Neuron (in vitro differentiated cells): ENCODE results near the gene COPS7A.
A peak's percentile ranks its signal among the peaks of the same experiment; 100 is the strongest.

Source experiments
- H2AFZ ChIP-seq: one replicate; pipeline ENCODE4 v1.6.1; 2013; ENCODE audit warnings: low read depth, mild to moderate bottlenecking, inconsistent platforms, low read length, moderate library complexity
- H3K27me3 ChIP-seq: one replicate; pipeline ENCODE4 v1.6.1; 2013; ENCODE audit warnings: low read length; ENCODE audit not compliant: insufficient read depth
- H3K36me3 ChIP-seq: one replicate; pipeline ENCODE4 v1.6.1; 2013; ENCODE audit warnings: low read length; ENCODE audit not compliant: insufficient read depth
- H3K4me1 ChIP-seq: one replicate; pipeline ENCODE4 v1.6.1; 2013; ENCODE audit warnings: low read length; ENCODE audit not compliant: insufficient read depth
- H3K4me3 ChIP-seq: 2 replicates; pipeline ENCODE4 v1.5.1; 2013; ENCODE audit warnings: mild to moderate bottlenecking, low read length, moderate library complexity
- H3K9me3 ChIP-seq: one replicate; pipeline ENCODE4 v1.6.1; 2013; ENCODE audit warnings: low read length

Gene COPS7A

DNA sequence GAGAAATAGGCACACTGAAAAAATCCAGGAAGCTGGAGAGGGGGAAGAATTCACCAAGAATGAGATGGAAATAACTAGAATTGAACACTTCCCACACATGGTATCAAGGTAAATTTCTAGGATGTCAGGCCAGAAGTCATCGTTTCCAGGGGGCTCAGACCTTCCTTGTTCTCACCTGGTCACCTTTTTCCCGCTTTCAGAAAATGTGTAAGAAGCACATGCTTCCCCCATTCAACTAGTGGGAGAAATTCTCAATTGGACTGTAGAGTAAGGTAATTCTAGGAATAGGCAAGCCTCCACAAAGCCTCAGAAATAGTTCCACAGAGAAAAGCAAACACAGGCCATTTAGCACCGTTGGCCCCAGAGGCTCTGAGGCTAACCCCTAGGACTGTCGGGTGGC lies 39.5 kb downstream of the COPS7A start:
- Histone ChIP-seq H3K4me3 (no peak overlapping the region), H3K27me3 (no peaks in the 10 kb centered on the region), H2AFZ (no peak overlapping the region), H3K4me1 (peaks cover 29% of the 10 kb centered on the region), H3K36me3 (no peaks in the 10 kb centered on the region), H3K9me3 (no peaks in the 10 kb centered on the region)

DNA sequence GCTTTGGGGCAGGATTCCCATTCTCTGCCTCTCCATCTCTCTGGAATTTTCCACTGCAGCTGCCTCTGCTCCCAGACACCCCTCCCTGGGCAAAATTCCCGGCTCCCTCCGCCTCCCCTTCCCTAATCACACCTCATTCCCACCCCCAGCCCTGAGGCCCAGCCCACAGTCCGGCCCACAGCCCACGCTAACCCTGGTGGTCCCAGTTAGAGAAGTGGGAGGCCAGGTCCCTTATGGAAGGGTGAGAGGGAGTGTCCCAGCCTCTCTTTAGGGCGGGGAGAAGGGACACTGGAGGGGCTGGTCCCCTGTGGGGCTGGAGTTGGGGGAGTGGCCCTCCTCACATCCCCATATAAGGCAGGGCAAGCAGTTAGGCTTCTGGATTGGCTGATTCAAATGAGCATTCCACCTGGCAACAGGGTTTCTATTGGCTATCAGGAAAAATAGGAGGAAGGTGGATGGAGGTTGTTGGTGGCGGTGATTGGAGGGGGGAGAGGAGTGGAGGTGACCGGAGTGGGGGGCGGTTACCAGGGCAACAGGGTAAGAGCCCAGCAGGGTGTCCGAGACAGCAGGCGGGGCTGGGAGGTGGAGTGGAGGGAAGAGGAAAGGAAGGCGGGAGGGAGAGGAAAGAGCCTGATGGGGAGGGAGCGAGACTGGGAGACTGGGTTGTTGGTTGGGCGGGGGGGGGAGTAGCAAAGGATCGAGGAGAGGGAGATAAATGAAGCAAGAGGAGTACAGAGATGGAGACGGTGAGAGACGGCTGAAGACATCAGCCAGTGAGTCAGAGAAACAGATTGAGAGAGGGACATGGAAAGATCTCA lies 40.4 kb downstream of the COPS7A start:
- H3K4me1 ChIP-seq: peaks cover 35% of the 10 kb centered on the region
- H3K4me3 ChIP-seq: peak overlapping the region; percentile 61
- H3K36me3 ChIP-seq: peaks cover 1% of the 10 kb centered on the region
- H2AFZ ChIP-seq: no peak overlapping the region
- no peaks in the 10 kb centered on the region for H3K9me3 ChIP-seq
- no peaks in the 10 kb centered on the region for H3K27me3 ChIP-seq

- Histone ChIP-seq H3K9me3 (no peaks in the 10 kb centered on the region), H3K4me3 (peak overlapping the region; percentile 61), H3K27me3 (no peaks in the 10 kb centered on the region), H2AFZ (no peak overlapping the region), H3K36me3 (peaks cover 10% of the 10 kb centered on the region), H3K4me1 (peaks cover 44% of the 10 kb centered on the region)
Measured at GRCh38 chr12:6765048-6765633, 41.3 kb downstream of the COPS7A start.

DNA sequence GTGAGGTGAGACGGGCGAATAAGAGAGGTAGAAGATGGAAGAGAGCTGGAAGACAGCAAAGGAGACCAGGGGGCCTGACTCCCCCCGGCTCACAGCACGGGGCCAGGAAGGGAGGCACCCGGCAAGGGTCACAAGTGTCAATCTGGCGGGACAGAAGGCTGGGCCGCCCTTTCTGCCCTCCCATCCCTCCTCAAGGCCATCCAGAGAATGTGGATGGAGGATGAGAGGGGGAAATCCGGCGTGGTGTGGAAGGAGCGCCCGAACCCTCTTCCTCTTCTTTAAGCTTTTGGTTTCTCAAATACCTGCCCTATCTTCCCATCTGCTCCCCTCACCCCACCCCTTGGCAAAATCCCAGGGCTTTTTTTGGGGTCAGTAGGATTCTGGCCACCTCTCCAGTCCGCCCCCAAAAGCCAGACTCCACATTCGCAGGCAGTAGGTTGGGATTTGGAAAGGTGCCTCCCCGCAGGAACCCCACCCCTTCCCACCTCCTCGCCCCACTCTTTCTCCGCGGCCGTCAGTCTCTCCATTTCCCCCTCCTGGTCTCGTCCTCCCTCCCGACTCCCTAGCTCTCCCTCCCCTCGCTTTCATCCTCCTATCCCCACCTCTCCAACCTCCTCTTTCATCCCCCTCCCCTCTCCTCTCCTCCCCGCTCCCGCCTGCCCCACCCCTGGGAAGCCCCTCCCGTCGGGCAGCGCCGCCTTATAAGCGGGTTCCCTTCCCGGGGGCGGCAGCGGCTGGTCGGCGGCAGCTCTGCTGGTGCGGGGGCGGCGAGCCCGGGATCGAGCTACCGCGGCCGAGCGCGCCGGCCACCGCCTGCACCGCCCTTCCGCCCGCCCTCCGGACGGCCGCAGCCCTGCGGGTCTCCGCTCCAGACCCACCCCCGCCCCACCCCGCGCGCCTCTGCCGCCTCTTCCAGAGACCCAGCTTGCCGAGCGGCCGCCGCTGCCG lies 42.1 kb downstream of the COPS7A start, which contains the start of gene PTMS:
PTMS (plus strand) TSS at position 730 of the 948 bp plus-strand sequence. CDS start 343 bp downstream, outside the sequence.
- H3K4me1 ChIP-seq: peaks cover 52% of the 10 kb centered on the region
- peaks cover 16% of the 10 kb centered on the region for H3K36me3 ChIP-seq
- no peaks in the 10 kb centered on the region for H3K27me3 ChIP-seq
- no peak within 1 kb of the TSS for H2AFZ ChIP-seq
- no peaks in the 10 kb centered on the region for H3K9me3 ChIP-seq
- peak within 1 kb of the TSS; percentile 61 for H3K4me3 ChIP-seq

DNA sequence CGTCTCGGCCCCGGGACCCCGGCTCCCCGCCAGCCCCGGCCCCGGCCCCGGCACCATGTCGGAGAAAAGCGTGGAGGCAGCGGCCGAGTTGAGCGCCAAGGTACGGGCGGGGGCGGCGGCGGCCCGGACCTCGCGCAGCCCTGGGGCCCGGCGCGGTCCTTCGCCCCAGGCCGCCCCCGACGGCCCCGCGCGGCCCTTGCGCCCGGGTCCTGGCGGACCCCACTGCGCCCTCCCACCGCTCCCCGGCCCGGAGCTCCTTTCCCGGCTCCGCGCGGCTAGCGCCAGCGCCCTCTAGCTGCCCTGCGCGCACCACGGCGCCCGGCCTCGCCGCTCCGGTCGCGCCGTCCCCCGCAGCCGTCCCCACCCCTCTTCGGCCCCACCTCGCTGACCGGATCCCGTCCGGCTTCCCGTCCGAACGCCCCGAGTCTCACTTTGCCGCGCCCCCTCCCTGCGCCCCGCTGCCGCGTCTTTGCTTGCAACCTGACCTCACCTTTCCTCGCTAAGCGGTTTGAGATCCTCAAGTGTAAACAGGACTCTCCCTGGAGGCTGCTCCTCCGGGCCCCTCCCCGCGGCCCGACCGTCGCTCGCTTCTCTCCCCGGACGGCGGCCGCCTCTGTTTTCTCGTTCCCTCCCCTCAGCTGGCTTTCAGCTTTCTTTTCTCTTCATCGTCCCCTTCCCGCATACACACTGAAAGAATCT lies 43.0 kb downstream of the COPS7A start:
- H2AFZ ChIP-seq: no peak overlapping the region
- H3K4me1 ChIP-seq: peaks cover 57% of the 10 kb centered on the region
- H3K27me3 ChIP-seq: no peaks in the 10 kb centered on the region
- peak overlapping the region; percentile 61 for H3K4me3 ChIP-seq
- H3K9me3 ChIP-seq: no peaks in the 10 kb centered on the region
- peaks cover 25% of the 10 kb centered on the region for H3K36me3 ChIP-seq

- H3K4me3 ChIP-seq: peak overlapping the region; percentile 61
- no peak overlapping the region for H2AFZ ChIP-seq
- H3K36me3 ChIP-seq: peaks cover 26% of the 10 kb centered on the region
- peaks cover 57% of the 10 kb centered on the region for H3K4me1 ChIP-seq
- no peaks in the 10 kb centered on the region for H3K27me3 ChIP-seq
- no peaks in the 10 kb centered on the region for H3K9me3 ChIP-seq
Measured at GRCh38 chr12:6767353-6768319, 43.8 kb downstream of the COPS7A start.

GRCh38 chr12:6768437-6768914 lies 44.6 kb downstream of the COPS7A start:
- H3K4me1 ChIP-seq: peaks cover 54% of the 10 kb centered on the region
- H2AFZ ChIP-seq: no peak overlapping the region
- no peaks in the 10 kb centered on the region for H3K27me3 ChIP-seq
- H3K4me3 ChIP-seq: peak overlapping the region; percentile 61
- peaks cover 26% of the 10 kb centered on the region for H3K36me3 ChIP-seq
- H3K9me3 ChIP-seq: no peaks in the 10 kb centered on the region

GRCh38 chr12:6768990-6769389 lies 45.1 kb downstream of the COPS7A start:
- no peaks in the 10 kb centered on the region for H3K27me3 ChIP-seq
- H3K4me3 ChIP-seq: peak overlapping the region; percentile 61

DNA sequence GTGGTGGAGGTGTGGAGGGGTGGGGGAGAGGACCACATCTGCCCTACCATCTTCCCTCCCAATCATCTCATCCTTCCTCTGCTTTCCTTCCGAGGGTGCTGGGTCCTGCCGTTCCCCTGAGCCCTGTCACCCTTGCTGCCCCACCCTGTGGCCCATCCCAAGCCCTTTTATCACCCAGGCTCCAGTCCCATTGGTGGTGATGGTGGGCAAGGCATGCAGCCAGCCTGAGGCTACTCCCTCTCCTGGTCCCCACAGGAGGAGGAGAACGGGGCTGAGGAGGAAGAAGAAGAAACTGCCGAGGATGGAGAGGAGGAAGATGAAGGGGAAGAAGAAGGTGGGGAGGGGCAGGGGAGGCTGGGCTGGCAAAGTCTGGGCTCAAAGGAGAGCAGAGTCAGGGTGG lies 45.8 kb downstream of the COPS7A start:
- Histone ChIP-seq H3K4me3 (peak overlapping the region; percentile 61), H2AFZ (no peak overlapping the region), H3K36me3 (peaks cover 27% of the 10 kb centered on the region), H3K9me3 (no peaks in the 10 kb centered on the region), H3K4me1 (peaks cover 45% of the 10 kb centered on the region), H3K27me3 (no peaks in the 10 kb centered on the region)

More at GRCh38 chr12:6768990-6769389, 45.1 kb downstream of the COPS7A start:
- H3K9me3 ChIP-seq: no peaks in the 10 kb centered on the region
- H3K4me1 ChIP-seq: peaks cover 49% of the 10 kb centered on the region
- H3K36me3 ChIP-seq: peaks cover 26% of the 10 kb centered on the region
- no peak overlapping the region for H2AFZ ChIP-seq

- peaks cover 31% of the 10 kb centered on the region for H3K36me3 ChIP-seq
- H3K4me3 ChIP-seq: no peak overlapping the region
- no peaks in the 10 kb centered on the region for H3K9me3 ChIP-seq
- H2AFZ ChIP-seq: no peak overlapping the region
- H3K27me3 ChIP-seq: no peaks in the 10 kb centered on the region
- peaks cover 41% of the 10 kb centered on the region for H3K4me1 ChIP-seq
Measured at GRCh38 chr12:6770094-6770493, 46.2 kb downstream of the COPS7A start.

DNA sequence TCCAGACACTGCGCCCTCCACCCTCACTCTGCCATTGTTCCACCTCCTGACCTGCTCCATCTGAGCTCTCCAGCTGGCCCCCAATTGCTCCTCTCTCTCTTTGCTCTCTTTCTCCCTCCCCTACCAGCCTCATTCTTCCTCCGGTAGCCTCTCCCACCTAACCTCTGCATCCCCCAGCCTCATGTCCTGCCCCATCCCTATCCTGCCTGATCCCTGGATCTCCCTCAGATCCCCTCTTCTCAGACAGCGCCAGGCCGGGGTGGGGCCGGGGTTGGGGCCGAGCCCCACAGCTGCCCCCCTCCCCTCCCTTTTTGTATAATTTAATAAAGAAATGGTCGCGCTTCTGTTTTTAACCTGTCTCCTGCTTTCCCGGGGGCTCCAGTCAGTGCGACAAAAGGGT lies 46.8 kb downstream of the COPS7A start:
- Histone ChIP-seq H3K9me3 (no peaks in the 10 kb centered on the region), H3K27me3 (no peaks in the 10 kb centered on the region), H3K36me3 (peaks cover 36% of the 10 kb centered on the region), H2AFZ (no peak overlapping the region), H3K4me3 (no peak overlapping the region), H3K4me1 (peaks cover 36% of the 10 kb centered on the region)
